ENCODE data around the gene CALR3.

DNA sequence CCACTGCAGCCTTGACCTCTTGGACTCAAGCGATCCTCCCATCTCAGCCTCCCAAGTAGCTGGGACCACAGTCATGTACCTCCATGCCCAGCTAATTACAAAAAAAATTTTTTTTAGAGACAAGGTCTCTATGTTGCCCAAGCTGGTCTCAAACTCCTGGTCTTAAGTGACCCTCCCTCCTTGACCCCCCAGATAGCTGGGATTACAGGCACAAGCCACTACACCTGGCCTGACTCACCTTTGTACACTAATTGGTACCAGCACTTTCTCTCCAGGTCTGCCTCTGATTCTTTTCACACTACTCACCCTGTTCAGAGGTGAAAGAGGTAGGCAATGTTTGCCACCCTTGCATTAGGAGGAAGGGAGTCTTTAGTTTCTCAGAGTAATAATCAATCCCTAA, 18.7 kb downstream of the CALR3 start:
- TF ChIP-seq, protein P1, sequence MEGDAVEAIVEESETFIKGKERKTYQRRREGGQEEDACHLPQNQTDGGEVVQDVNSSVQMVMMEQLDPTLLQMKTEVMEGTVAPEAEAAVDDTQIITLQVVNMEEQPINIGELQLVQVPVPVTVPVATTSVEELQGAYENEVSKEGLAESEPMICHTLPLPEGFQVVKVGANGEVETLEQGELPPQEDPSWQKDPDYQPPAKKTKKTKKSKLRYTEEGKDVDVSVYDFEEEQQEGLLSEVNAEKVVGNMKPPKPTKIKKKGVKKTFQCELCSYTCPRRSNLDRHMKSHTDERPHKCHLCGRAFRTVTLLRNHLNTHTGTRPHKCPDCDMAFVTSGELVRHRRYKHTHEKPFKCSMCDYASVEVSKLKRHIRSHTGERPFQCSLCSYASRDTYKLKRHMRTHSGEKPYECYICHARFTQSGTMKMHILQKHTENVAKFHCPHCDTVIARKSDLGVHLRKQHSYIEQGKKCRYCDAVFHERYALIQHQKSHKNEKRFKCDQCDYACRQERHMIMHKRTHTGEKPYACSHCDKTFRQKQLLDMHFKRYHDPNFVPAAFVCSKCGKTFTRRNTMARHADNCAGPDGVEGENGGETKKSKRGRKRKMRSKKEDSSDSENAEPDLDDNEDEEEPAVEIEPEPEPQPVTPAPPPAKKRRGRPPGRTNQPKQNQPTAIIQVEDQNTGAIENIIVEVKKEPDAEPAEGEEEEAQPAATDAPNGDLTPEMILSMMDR (IDR thresholded peaks at IDR 0.05 in 4 of 5, conservative IDR thresholded peaks at IDR 0.05 in 1 of 5) = no peak
- TF ChIP-seq POLR2A (IDR thresholded peaks at IDR 0.05) = no peak

All from gastrocnemius medialis (tissue), 4 donors.